GF-D8 (cell line): ENCODE results near the gene ACCS.

Experiments
- DNase-seq: peaks from one replicate; lab custom pipeline; 2025; lab: John Stamatoyannopoulos, UW

The ACCS gene

GRCh38 chr11:44037658-44037998 lies 28.4 kb upstream of the ACCS start:
- no peak for DNase-seq

- DNase-seq = no peak
These were observed 22.9 kb upstream of the ACCS start for GRCh38 chr11:44043157-44043556.

GRCh38 chr11:44046182-44046581 lies 19.9 kb upstream of the ACCS start:
- no peak for DNase-seq

- no peak for DNase-seq
These were observed 18.8 kb upstream of the ACCS start for GRCh38 chr11:44047298-44047697.

- DNase-seq = no peak
These were observed 18.1 kb upstream of the ACCS start, which contains the start of gene ACCSL for GRCh38 chr11:44047931-44048431. TSS of gene ACCSL (plus strand) at chr11:44047981. CDS start at chr11:44048037, 56 bp downstream.

GRCh38 chr11:44049832-44050231 lies 16.2 kb upstream of the ACCS start:
- no peak for DNase-seq

- no peak for DNase-seq
These were observed 14.9 kb upstream of the ACCS start for GRCh38 chr11:44051171-44051570.

GRCh38 chr11:44057340-44057739 lies 8.7 kb upstream of the ACCS start:
- DNase-seq = no peak

- no peak for DNase-seq
These were observed 7.8 kb upstream of the ACCS start for GRCh38 chr11:44058275-44058674.

- no peak for DNase-seq
These were observed 859 bp upstream of the ACCS start for GRCh38 chr11:44065161-44065661.

GRCh38 chr11:44066732-44067141 lies 667 bp downstream of the ACCS start:
- DNase-seq = no peak

GRCh38 chr11:44067266-44067665 lies 1.2 kb downstream of the ACCS start:
- peak; percentile 46 for DNase-seq

GRCh38 chr11:44068180-44068579 lies 2.1 kb downstream of the ACCS start:
- no peak for DNase-seq

GRCh38 chr11:44071157-44071556 lies 5.1 kb downstream of the ACCS start:
- DNase-seq = no peak

- no peak for DNase-seq
These were observed 6.9 kb downstream of the ACCS start for GRCh38 chr11:44072757-44073658.

- DNase-seq = no peak
These were observed 12.7 kb downstream of the ACCS start for GRCh38 chr11:44078794-44079193.

GRCh38 chr11:44079376-44079775 lies 13.3 kb downstream of the ACCS start:
- no peak for DNase-seq

GRCh38 chr11:44080951-44081350 lies 14.9 kb downstream of the ACCS start:
- DNase-seq = no peak

- no peak for DNase-seq
These were observed 16.6 kb downstream of the ACCS start for GRCh38 chr11:44082645-44083044.

GRCh38 chr11:44083433-44083832 lies 17.4 kb downstream of the ACCS start:
- DNase-seq = no peak

GRCh38 chr11:44083906-44084305 lies 17.8 kb downstream of the ACCS start:
- DNase-seq = no peak

- no peak for DNase-seq
These were observed 19.3 kb downstream of the ACCS start for GRCh38 chr11:44085330-44085729.

- DNase-seq = no peak
These were observed 22.3 kb downstream of the ACCS start for GRCh38 chr11:44088377-44088776.

- DNase-seq = no peak
These were observed 22.8 kb downstream of the ACCS start for GRCh38 chr11:44088871-44089270.
